D721Med (cell line): ENCODE results near the gene NUFIP1.

Experiments
- DNase-seq: peaks from one replicate; pipeline ENCODE4 v3.0.0; 2011; ENCODE audit warnings: low spot score; ENCODE audit not compliant: insufficient read length
- FAIRE-seq: peaks from 2 replicates; lab custom pipeline; 2011; peaks lifted over from hg19 to GRCh38; lab: Jason Lieb, UNC
- TF ChIP-seq, protein P1 (sequence below): IDR thresholded peaks from 2 replicates; pipeline ENCODE4 v1.5.1; 2012; ENCODE audit warnings: mild to moderate bottlenecking, control low read depth; ENCODE audit not compliant: insufficient read depth; ENCODE audit errors: missing control alignments

Gene NUFIP1

DNA sequence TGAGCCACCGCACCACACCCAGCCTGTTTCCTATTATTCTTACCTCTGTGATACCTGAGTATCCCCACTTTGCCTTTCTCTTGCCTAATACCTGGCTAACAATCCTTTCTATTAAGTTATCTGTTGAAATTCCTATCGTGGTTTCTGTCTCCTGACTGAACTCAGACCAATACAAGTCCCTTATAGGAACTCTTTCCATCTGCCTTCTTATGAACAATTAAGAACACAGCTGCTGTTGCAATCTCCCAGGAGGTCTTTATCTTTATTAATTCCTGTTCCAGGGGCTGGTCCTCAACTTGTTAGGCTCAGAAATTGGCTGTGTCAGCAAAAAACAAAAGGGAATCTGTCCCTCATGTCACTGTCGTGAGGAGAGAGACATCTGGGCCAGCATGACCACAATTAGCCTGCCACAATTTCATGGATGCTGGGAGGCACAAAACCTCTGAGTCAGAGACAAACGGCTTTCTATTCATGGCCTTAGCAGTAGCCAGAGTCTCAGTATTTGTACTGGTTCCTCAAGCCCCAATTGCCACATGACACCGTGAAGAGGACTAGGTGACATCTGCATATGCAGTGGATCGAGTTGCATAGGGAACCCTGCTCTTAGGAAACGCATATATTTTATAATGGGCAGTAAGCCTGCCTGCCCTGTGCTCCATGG, 58.2 kb downstream of the NUFIP1 start:
- no peak for DNase-seq
- no peak for FAIRE-seq
- TF ChIP-seq, protein P1, sequence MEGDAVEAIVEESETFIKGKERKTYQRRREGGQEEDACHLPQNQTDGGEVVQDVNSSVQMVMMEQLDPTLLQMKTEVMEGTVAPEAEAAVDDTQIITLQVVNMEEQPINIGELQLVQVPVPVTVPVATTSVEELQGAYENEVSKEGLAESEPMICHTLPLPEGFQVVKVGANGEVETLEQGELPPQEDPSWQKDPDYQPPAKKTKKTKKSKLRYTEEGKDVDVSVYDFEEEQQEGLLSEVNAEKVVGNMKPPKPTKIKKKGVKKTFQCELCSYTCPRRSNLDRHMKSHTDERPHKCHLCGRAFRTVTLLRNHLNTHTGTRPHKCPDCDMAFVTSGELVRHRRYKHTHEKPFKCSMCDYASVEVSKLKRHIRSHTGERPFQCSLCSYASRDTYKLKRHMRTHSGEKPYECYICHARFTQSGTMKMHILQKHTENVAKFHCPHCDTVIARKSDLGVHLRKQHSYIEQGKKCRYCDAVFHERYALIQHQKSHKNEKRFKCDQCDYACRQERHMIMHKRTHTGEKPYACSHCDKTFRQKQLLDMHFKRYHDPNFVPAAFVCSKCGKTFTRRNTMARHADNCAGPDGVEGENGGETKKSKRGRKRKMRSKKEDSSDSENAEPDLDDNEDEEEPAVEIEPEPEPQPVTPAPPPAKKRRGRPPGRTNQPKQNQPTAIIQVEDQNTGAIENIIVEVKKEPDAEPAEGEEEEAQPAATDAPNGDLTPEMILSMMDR, result no peak

DNA sequence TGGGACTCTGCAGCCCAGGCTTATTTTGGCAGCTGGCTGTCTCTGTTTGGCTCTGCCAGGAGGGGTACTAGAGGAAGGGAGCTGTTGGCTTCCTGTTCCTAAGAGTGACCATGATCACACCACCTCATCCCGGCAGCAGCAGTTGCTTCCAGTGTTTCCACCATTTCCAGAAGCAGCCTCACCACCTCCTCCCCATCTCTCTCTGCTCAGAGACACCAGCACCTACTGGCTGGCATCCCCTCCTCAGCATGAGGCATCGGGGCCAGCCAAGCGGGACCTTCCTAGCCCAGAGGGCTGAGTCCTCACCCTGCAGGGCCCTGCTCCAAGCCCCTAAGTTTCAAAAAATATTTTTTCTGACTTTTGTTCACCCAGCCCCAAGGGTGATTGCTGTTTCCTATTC, 59.0 kb downstream of the NUFIP1 start:
- DNase-seq (no peak), FAIRE-seq (no peak)
- TF ChIP-seq, protein P1, result no peak

DNA sequence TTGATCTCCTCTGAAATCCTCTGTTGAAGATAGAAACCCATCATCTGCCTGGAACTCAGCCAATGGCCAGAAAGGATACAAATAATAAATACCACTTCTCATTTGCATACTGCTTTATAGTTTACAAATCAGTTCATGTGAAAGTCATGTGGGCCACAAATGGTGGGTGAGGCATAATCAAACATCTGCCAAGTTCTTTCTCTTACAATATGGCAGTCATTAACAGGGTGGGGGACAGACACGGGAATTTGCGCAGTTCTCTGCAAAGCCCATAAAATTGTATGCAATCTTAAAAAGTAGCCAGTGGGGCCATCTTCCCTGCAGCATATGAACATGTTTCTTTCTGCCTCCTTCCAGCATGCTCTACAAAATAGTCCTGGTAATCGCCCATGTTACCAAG, 59.6 kb downstream of the NUFIP1 start:
- no peak for DNase-seq
- TF ChIP-seq, protein P1, result no peak
- no peak for FAIRE-seq

DNA sequence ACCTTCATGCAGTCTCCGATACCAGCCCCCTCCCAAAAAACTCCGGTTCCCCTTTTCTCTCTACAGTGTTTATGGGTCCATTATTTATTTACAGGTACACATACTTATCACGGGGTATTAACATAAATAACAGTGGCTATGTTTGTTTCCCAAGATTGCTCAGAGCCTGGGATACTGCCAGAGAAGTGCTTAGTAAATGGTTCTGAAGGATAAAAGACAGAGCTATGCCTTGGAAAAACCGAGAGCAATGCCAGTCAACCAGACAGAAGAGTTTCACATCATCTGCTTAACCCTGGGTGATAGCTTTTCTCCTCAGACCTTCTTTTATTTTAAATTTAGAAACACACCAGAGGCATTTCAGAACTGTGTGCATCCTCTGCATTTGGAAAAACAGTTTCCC, 61.3 kb downstream of the NUFIP1 start:
- FAIRE-seq (no peak), DNase-seq (no peak)
- TF ChIP-seq, protein P1, result no peak

DNA sequence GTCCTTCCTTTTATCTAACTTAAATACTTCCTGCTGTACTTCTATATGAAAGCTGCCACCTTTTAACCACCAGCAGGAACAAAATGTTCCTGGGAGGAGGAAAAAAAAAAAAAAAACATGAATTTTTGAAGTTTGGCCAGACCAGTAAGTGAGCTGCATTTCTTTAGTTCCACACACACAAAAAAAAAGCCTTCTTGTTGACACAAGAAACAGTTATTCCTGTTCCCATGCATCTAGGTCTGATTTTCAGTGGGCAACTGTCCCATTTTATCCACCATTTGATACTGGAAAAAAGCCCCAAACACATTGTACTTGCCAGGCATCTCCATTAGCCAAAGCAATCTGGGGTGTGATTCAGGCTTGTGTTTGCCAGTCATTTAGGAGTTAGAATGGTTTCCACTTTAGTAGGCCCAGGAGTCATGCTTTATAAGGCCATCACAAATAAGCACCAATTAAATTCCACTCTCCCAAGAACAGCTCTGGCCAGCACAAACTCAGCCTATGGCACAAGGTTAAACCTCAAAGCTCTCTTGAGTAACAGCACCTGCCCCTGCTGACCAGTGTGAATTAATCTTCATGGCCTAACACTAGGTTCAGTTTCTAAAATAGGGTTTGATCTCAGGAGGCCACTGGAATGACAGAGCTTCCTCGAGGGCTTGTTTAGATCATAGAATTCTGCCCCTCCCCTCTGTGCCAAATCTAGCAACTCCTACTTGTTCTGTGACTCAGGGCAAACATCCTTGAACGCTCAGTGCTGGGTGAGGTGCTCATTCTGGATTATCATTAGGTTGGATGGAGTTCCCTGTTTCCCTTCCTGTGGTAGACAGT, 67.1 kb downstream of the NUFIP1 start:
- no peak for DNase-seq
- no peak for FAIRE-seq
- TF ChIP-seq, protein P1, result no peak

DNA sequence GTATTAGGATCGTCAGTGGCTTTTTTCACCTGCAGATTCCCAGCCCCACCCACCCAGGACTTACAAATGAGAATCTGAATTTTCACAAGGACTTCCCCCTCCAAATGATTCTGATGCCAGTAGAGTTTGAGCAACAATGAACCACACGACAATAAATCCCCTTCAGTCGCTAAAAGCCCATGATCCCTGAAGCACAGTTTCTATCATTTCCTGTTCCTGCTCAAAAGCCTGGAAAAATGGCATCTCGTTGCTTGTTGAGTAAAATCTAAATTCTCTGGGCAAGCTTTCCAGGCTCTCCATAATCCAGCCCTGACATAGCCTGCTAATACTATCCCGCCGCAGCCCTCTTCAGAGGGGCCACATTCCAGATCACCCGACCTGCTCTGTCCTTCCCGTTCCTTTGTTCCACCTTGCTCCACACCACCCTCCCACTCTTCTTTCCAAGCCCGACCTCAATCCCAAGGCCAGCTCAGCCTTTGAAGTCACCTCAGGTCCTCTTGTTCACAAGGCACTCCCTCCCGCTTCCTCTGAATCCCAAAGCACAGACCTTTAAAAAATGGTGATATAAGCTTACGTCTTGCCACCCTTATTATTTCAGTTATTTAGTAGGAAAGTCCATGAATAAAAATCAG, 67.9 kb downstream of the NUFIP1 start:
- TF ChIP-seq, protein P1, result no peak
- FAIRE-seq (no peak), DNase-seq (no peak)
